GM03348 (cell line): Measurements from ENCODE around the gene FMNL2.

Experiments
- DNase-seq: peaks from one replicate; pipeline ENCODE4 v3.0.0; 2012; ENCODE audit warnings: low spot score

FMNL2 gene

GRCh38 chr2:152558158-152558984 is 223.4 kb downstream of the FMNL2 start:
- peak; percentile 81 for DNase-seq

DNA sequence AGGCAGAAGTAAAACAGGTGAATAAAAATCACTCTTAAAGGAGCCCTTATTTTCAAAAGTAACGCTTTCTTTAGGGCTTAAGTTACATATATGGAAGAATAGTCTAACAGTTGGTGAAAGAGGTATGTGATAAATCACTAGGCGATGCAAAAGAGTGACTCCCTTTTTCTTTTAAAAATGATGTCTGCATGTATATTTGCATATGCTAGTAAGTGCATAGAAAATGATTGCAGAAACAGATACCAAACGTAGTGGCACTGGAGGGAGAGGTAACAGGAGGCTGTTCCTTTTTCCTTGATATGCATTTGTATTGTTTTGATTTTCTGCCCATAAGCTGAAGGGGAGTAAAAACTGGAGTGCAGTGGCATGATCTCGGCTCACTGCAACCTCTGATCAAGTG is 224.0 kb downstream of the FMNL2 start:
- no peak for DNase-seq

GRCh38 chr2:152560166-152560565 is 225.2 kb downstream of the FMNL2 start:
- peak; percentile 39 for DNase-seq

DNA sequence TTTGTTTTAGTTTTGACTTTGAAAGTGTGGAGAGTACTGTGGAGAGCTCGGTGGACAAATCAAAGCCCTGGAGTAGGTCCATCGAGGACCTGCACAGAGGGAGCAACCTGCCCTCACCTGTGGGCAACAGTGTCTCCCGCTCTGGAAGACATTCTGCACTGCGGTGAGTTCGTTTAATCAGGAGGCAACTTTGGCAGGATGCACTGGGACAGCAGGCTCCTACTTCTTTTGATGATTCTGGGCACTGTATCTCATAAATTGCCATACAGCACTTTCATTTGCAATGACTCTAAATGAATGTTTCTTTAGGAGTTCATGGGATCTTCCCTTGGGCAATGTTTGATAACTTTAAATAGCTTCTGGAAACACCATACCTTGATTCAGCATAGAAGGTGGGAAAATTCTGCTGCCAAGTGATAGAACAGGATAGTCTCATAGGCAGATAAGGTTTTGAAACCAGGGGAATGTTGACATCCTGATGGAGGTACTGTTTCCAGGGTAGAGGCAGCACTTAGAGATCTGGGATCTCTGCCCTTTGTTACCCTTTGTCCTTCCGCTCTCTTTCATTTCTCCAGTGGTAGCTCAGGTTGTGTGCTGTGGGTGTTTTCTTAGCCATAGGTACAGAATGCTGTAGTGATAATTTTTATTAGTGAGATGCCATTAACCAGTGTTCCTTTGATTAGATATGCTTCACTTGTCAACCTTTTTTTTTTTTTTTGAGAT is 226.1 kb downstream of the FMNL2 start:
- DNase-seq = no peak

DNA sequence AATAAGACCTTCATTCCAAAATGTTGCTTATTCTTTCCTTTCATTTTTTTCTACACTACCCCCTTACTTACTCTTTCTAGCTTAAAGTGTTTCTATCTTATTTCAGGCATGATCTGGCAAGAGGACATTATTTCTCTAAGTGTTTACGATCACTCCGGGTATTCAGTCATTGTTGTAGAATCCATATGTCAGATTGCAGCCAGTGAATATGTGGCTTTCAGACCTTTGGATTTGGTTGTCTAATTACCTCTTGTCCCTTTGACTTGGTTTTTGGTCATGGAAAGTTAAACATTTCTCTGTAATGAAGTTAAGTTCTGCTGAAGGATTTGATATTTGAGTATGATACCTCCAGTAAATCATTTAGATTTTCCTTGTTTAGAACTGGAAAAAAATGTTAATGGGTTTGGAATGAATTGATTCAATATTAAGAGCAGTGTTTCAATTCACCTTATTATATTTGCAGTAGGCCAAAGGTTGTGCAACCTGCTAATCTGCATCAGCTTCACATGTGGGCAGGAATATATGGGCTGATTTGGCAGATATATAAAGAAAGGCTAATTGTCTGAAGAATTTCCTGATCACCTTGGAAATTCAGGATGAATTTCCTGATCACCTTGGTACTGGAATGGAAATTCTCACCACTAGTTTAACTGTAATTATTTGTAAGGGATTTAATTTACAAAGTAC is 227.4 kb downstream of the FMNL2 start:
- no peak for DNase-seq

DNA sequence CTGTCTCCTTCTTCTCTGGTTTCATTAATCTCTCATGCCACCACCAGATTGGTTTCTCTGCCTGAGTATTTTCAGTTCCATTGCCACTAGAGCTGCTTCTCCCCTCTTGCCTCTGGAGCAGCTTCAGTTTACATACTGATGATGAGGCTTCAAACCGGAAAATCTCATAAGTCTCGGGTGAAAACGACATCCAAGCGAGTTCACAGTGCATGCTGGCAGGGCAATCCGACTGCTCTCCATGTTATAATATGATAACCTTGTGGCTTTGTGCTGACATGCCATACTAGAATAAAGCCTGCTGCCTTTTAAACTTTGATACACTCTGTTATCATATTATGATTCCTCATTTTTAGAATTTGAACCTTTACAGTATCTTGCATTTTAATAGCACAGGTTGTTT is 228.8 kb downstream of the FMNL2 start:
- no peak for DNase-seq

- DNase-seq = no peak
Measured at GRCh38 chr2:152564754-152565551, 230.0 kb downstream of the FMNL2 start.

- no peak for DNase-seq
Measured at GRCh38 chr2:152565884-152566727, 231.1 kb downstream of the FMNL2 start.

DNA sequence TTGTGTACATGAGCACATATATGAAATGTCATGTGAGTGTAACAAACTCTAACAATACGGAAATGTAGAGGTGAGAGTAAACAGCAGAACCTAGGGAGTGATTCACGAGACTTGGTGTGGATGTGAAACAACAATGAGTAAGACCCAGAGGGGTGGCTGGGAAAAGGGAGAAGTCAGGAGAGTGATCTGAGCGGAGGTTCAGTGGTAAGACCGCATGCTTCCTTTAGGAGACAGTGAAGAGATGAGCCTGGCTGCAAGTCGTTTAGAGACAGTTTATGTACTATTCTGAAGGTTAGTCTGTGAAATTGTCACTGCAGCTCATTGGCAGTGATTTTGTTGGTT is 231.7 kb downstream of the FMNL2 start:
- DNase-seq = no peak

DNA sequence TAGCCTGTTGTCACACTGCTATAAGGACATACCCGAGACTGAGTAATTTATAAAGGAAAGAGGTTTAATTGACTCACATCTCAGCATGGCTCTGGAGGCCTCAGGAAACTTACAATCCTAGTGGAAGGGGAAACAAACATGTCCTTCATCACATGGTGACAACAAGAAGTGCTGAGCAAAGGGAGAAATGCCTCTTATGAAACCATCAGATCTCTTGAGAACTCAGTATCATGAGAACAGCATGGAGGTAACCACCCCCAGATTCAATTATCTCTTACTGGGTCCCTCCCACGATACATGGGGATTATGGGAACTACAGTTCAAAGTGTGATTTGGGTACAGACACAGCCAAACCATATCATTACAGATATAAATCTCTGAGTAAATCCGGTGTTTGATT is 233.6 kb downstream of the FMNL2 start:
- no peak for DNase-seq

DNA sequence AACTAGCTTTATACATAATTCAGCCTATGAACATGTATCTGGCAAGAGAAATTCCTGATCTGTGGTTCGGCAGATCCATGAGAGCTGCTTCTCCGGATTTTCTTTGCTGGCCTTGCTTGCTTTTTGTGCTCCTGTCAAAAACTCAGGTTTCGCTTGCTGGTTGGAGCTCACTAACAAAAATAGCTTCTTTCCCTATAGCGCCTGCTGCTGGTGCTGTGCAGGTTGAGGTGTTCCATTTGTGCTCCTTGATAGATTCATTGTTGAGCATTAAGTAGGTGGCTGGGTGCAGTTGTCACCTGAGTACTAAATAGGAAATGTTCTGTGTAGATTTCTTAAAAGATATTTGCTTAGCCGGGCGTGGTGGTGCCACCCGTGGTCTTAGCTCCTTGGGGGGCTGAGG is 234.2 kb downstream of the FMNL2 start:
- DNase-seq = no peak

GRCh38 chr2:152571048-152571766 is 236.2 kb downstream of the FMNL2 start:
- DNase-seq = peak; percentile 35

- DNase-seq = no peak
Measured at GRCh38 chr2:152572031-152572430, 237.1 kb downstream of the FMNL2 start.

DNA sequence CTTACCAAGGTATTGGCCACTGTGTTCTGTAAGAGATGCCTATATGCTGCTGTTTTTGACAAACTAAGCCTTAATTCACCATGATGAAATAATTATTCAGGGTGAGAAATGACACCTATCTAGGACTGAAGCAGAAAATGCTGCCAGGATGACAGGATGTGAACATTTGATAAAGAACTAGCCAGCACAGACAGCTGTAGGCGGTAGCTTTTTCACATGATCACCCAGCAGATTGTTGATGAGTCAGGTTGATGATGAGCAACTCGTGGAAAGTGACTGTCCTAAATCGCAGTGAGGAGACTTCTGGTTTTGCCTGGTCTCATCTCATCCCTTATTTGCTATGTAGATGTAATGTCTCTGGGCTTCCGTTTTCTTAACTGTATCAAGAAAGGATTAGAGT is 238.2 kb downstream of the FMNL2 start:
- peak; percentile 72 for DNase-seq

DNA sequence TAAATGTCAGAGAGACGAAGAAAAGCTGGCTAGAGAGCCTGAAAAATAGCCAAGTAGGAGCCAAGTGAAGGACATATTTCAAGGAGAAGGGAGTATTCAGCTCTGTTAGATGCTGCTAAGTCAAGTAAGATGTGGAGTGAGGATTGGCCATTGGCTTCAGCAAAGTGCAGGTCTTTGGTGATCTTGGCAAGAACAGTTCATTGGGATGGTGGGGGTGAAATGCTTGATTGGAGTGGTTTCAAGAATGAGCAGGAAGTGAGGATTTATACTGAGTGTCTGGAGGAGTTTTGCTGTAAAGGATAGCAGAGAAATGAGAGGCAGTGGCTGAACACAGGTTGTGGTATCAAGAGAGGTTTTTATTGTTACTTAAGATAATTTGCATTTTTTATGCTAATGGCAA is 242.6 kb downstream of the FMNL2 start:
- no peak for DNase-seq

DNA sequence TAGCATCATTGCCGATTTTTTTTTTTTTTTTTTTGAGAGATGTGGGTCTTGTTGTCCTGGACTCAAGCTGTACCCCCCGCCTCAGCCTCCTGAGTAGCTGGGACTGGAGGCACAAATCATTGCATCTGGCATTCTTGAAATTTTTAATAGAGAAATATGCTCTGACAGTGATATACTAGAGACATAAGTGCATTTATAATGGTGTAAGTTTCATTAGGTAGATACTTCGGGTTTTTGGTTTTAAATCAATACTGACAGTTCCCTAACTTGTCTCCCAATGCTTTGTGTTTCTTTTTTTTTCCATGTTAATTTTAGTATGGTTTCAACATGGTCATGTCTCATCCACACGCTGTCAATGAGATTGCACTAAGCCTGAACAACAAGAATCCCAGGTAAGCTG is 243.6 kb downstream of the FMNL2 start:
- no peak for DNase-seq

DNA sequence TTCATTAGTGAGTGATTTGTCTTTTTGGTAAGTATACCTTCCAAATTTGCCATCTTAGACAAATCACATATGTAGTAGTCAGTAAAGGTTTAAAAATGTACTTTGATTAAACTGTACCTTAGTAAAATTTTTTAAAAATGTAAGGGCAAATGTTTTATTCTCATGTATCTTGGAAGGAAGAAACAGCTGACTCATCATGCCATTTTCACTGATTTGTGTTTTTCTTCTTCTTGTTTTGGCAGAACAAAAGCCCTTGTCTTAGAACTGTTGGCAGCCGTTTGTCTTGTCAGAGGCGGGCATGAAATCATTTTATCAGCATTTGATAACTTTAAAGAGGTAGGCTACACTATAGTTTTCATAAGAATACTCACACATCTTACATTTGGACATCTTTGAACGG is 245.7 kb downstream of the FMNL2 start:
- DNase-seq = no peak

DNA sequence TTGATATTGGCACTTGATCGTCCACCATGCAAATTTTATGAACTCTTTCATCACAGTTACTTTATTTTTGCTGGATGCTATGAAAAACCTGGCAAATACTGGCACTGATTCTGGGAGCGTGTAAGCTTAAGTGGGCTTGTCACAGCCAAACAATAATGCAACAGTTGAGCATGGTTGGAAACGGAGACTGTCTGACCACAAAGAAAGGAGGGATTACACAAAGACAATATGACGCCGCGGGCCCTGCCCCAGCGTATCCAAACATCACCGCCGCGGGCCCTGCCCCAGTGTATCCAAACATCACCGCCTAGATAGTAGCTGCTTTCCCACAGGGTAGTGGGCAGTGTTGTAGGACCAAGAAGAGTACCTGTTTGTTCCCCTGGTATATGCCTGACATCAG is 246.4 kb downstream of the FMNL2 start:
- no peak for DNase-seq

GRCh38 chr2:152582081-152582480 is 247.1 kb downstream of the FMNL2 start:
- no peak for DNase-seq

DNA sequence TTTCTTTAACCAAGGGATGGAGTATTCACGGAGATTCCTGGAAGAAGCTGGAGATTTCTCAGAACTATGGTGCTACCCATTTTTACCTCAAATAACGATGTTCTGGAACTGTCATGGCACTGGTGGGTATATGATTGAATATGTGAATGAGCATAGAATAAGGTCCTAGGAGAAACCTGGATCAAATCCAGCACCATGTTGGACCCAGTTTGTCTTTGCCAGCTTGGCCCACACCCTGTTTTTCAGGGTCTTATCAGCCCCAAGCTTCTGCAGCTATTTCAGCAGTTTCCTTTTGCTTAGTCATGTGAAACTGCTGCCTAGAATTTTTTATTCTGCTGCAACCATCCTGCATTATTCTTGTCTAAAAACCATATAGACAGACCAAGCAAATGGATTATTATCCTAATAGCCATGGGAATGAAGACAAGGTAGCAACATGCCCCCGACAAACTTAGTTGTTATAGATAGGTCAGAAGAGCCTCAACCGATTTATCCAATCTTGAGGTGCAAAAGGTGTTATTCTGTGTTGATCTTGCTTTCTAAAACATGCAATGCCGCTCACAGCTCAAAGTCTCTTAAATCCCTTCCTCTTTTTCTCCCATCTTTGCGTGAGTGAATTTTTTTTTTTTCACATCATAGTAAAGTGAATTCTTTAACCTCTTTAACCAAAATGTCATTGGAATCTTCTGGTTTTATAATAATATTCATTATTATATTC is 248.7 kb downstream of the FMNL2 start:
- no peak for DNase-seq
